Measurements from ENCODE around the gene ARHGAP30.
"Not testable (repeated sequence)": the region's sequence is repeated elsewhere in the genome, so short reads cannot be mapped to it uniquely, and the experiment has no call there.

ARHGAP30 gene

DNA sequence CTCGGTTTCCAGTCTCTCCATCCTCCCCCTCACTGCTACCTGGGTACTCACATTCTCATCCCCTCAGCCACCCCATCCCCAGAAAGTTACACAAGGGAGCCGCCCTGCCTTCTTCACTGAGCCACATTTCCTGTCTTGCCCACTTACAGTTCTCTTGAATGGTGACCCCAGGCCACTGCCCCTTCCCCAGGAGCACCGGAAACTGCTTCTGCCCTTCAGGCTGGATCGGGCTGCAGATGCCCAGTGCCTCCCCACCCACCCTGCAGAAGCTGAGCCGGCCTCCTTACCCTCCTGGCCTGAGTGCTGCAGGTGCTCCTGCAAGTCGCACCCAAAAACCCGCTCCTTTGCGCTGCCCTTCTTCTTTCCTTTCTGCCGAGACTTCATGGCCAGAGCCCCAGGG lies 450 bp downstream of the ARHGAP30 start:
- peak overlapping the region; percentile 85 for H3K27ac ChIP-seq (ENCODE audit: low read depth, low read length, poor library complexity, severe bottlenecking)

DNA sequence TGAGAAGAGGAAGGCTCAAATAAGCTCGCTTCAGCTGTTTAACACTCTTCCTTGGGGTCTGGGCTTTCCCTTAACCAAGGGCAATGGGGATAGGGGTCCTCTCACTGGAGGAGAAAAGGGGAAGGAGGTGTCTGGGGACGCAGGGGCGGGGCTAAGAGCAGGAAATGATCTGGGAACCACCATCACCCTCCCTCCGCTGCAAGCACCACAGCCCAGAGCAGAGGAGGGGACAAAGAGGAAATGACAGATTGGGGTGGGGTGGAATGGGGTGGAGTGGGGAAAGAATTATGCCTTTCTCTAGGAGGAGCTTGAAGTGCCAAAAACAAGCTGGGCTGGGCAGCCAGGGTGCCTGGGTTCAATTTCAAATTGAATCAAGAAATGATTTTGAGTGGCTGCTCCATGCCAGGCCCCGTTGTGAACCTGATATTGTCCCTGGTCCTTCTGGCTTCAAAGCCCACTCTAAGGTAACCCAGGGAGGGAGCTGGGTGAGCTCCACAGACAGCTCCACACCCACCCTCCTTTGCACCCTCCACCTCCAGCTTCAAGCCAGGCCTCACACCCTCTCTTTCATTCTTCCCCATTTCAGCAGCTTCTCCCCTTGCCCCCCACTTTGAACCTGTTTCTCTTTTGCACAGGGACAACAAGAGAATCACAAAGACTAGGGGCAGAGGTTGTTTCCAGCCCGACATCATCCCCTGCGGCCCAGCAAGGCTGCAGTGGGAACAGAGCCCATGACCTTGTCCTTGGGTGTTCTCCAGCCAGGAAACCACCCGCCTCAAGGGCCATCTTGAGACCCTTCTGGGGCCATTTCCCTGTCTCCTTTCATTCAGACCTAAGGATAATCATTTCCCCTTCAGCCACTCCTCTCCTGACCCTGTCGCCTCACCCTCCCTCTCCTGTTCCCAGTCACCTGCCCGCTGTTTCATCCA lies 1.1 kb downstream of the ARHGAP30 start:
- TF ChIP-seq, protein P1, sequence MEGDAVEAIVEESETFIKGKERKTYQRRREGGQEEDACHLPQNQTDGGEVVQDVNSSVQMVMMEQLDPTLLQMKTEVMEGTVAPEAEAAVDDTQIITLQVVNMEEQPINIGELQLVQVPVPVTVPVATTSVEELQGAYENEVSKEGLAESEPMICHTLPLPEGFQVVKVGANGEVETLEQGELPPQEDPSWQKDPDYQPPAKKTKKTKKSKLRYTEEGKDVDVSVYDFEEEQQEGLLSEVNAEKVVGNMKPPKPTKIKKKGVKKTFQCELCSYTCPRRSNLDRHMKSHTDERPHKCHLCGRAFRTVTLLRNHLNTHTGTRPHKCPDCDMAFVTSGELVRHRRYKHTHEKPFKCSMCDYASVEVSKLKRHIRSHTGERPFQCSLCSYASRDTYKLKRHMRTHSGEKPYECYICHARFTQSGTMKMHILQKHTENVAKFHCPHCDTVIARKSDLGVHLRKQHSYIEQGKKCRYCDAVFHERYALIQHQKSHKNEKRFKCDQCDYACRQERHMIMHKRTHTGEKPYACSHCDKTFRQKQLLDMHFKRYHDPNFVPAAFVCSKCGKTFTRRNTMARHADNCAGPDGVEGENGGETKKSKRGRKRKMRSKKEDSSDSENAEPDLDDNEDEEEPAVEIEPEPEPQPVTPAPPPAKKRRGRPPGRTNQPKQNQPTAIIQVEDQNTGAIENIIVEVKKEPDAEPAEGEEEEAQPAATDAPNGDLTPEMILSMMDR (IDR thresholded peaks at IDR 0.05; ENCODE audit: low read length) = no peak
- no peak for TF ChIP-seq EZH2 (IDR thresholded peaks at IDR 0.05; ENCODE audit: borderline replicate concordance, low read length)
- peaks cover 3% of the 10 kb centered on the region; the same call in 1 of the 2 replicates for H3K9me3 ChIP-seq (ENCODE audit: low read length)
- H3K9ac ChIP-seq (ENCODE audit: low read length) = peak overlapping the region; percentile 95
- H3F3A ChIP-seq (ENCODE audit: insufficient read depth, low read length) = no peaks in the 10 kb centered on the region
- H3K4me1 ChIP-seq (ENCODE audit: insufficient read depth, low read length, severe bottlenecking) = peaks cover 29% of the 10 kb centered on the region
- no peaks in the 10 kb centered on the region for H4K20me1 ChIP-seq (ENCODE audit: insufficient read depth, low read length)
- peak overlapping the region; percentile 85 for H3K27ac ChIP-seq (ENCODE audit: low read depth, low read length, poor library complexity, severe bottlenecking)
- H3K27me3 ChIP-seq (ENCODE audit: insufficient read depth, low read length) = no peaks in the 10 kb centered on the region
- 0 out of 2 replicates have a peak, but pooled peaks cover 16% of the 10 kb centered on the region for H3K79me2 ChIP-seq (ENCODE audit: insufficient read depth, low read length)
- no peaks in the 10 kb centered on the region for H3K9me2 ChIP-seq (ENCODE audit: low read depth, low read length)
- peak overlapping the region; percentile 83 for H3K4me3 ChIP-seq (ENCODE audit: low read depth, low read length, poor library complexity, severe bottlenecking)
- peak overlapping the region; percentile 88 for H3K4me2 ChIP-seq (ENCODE audit: low read length)
- peaks cover 5% of the 10 kb centered on the region; the same call in 1 of the 2 replicates for H3K36me3 ChIP-seq (ENCODE audit: insufficient read depth, low read length)
- no peak overlapping the region for H2AFZ ChIP-seq (ENCODE audit: low read length)

More for the DNA sequence above, 450 bp downstream of the ARHGAP30 start:
- no peaks in the 10 kb centered on the region for H3F3A ChIP-seq (ENCODE audit: insufficient read depth, low read length)
- no peak overlapping the region for H2AFZ ChIP-seq (ENCODE audit: low read length)
- H3K9ac ChIP-seq (ENCODE audit: low read length) = peak overlapping the region; percentile 95
- TF ChIP-seq, protein P1 (IDR thresholded peaks at IDR 0.05; ENCODE audit: low read length) = no peak
- TF ChIP-seq EZH2 (IDR thresholded peaks at IDR 0.05; ENCODE audit: borderline replicate concordance, low read length) = no peak
- H3K4me1 ChIP-seq (ENCODE audit: insufficient read depth, low read length, severe bottlenecking) = peaks cover 29% of the 10 kb centered on the region
- peaks cover 5% of the 10 kb centered on the region; the same call in 1 of the 2 replicates for H3K36me3 ChIP-seq (ENCODE audit: insufficient read depth, low read length)
- H3K9me2 ChIP-seq (ENCODE audit: low read depth, low read length) = no peaks in the 10 kb centered on the region
- no peaks in the 10 kb centered on the region for H3K27me3 ChIP-seq (ENCODE audit: insufficient read depth, low read length)
- H3K79me2 ChIP-seq (ENCODE audit: insufficient read depth, low read length) = 0 out of 2 replicates have a peak, but pooled peaks cover 16% of the 10 kb centered on the region
- peaks cover 3% of the 10 kb centered on the region; the same call in 1 of the 2 replicates for H3K9me3 ChIP-seq (ENCODE audit: low read length)
- peak overlapping the region; percentile 88 for H3K4me2 ChIP-seq (ENCODE audit: low read length)
- H4K20me1 ChIP-seq (ENCODE audit: insufficient read depth, low read length) = no peaks in the 10 kb centered on the region
- peak overlapping the region; percentile 83 for H3K4me3 ChIP-seq (ENCODE audit: low read depth, low read length, poor library complexity, severe bottlenecking)

DNA sequence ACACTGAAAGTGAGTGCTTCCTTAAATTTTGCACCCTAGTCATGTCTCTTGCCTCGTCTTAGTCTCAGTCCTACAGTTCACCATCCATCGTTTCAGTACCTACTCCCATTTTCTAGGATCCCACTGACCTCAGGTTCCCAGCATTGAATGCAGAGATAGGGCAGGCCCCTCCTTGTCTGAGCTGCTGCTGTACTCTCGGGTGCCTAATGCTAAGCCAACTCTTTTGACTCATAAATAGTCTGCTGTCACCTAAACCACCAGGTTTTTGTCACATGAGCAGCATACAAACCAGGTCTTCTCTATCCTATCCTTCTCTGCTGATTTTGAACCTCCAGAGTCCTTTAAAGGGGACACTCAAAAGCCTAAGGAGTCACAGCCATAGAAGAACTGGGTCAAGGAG lies 3.0 kb downstream of the ARHGAP30 start:
- TF ChIP-seq, protein P1 (IDR thresholded peaks at IDR 0.05; ENCODE audit: low read length) = no peak
- no peak for TF ChIP-seq EZH2 (IDR thresholded peaks at IDR 0.05; ENCODE audit: borderline replicate concordance, low read length)
- no peak overlapping the region for H2AFZ ChIP-seq (ENCODE audit: low read length)
- peaks cover 12% of the 10 kb centered on the region; the same call in 1 of the 2 replicates for H3K36me3 ChIP-seq (ENCODE audit: insufficient read depth, low read length)
- no peaks in the 10 kb centered on the region for H4K20me1 ChIP-seq (ENCODE audit: insufficient read depth, low read length)
- peak overlapping the region; percentile 49 for H3K27ac ChIP-seq (ENCODE audit: low read depth, low read length, poor library complexity, severe bottlenecking)
- H3K4me1 ChIP-seq (ENCODE audit: insufficient read depth, low read length, severe bottlenecking) = peaks cover 29% of the 10 kb centered on the region
- peaks cover 3% of the 10 kb centered on the region; the same call in 1 of the 2 replicates for H3K9me3 ChIP-seq (ENCODE audit: low read length)
- no peak overlapping the region for H3K9ac ChIP-seq (ENCODE audit: low read length)
- no peaks in the 10 kb centered on the region for H3F3A ChIP-seq (ENCODE audit: insufficient read depth, low read length)
- H3K4me3 ChIP-seq (ENCODE audit: low read depth, low read length, poor library complexity, severe bottlenecking) = no peak overlapping the region
- H3K27me3 ChIP-seq (ENCODE audit: insufficient read depth, low read length) = no peaks in the 10 kb centered on the region
- H3K9me2 ChIP-seq (ENCODE audit: low read depth, low read length) = no peaks in the 10 kb centered on the region
- H3K4me2 ChIP-seq (ENCODE audit: low read length) = peak overlapping the region; percentile 88
- 0 out of 2 replicates have a peak, but pooled peaks cover 16% of the 10 kb centered on the region for H3K79me2 ChIP-seq (ENCODE audit: insufficient read depth, low read length)

DNA sequence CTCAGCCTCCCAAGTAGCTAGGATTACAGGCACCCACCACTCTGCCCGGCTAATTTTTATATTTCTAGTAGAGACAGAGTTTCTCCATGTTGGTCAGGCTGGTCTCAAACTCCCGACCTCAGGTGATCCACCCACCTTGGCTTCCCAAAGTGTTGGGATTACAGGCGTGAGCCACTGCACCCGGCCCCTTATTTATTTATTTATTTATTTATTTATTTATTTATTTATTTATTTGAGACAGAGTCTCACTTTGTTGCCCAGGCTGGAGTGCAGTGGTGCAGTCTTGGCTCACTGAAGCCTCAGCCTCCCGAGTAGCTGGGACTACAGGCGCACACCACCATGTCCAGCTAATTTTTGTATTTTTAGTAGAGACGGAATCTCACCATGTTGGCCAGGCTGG lies 4.0 kb downstream of the ARHGAP30 start:
- not testable (repeated sequence) for H3F3A ChIP-seq (ENCODE audit: insufficient read depth, low read length); H4K20me1 ChIP-seq (ENCODE audit: insufficient read depth, low read length); H3K4me2 ChIP-seq (ENCODE audit: low read length); H3K27ac ChIP-seq (ENCODE audit: low read depth, low read length, poor library complexity, severe bottlenecking); H2AFZ ChIP-seq (ENCODE audit: low read length); H3K9me3 ChIP-seq (ENCODE audit: low read length); H3K27me3 ChIP-seq (ENCODE audit: insufficient read depth, low read length); H3K9ac ChIP-seq (ENCODE audit: low read length); H3K9me2 ChIP-seq (ENCODE audit: low read depth, low read length); H3K4me3 ChIP-seq (ENCODE audit: low read depth, low read length, poor library complexity, severe bottlenecking)
- H3K36me3 ChIP-seq (ENCODE audit: insufficient read depth, low read length) = peaks cover 12% of the 10 kb centered on the region; the same call in 1 of the 2 replicates
- H3K79me2 ChIP-seq (ENCODE audit: insufficient read depth, low read length) = 0 out of 2 replicates have a peak, but pooled peaks cover 16% of the 10 kb centered on the region
- H3K4me1 ChIP-seq (ENCODE audit: insufficient read depth, low read length, severe bottlenecking) = peaks cover 29% of the 10 kb centered on the region

DNA sequence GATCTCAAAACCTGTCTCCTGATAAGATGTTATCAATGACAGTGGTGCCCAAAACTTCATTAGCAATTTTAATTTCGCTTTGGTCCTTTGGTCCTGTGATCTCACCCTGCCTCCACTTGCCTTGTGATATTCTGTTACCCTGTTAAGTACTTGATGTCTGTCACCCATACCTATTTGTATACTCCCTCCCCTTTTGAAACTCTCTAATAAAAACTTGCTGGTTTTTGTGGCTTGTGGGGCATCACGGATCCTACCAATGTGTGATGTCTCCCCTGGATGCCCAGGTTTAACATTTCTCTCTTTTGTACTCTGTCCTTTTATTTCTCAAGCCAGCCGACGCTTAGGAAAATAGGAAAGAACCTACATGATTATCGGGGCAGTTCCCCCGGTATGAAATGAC lies 5.8 kb downstream of the ARHGAP30 start:
- not testable (repeated sequence) for H4K20me1 ChIP-seq (ENCODE audit: insufficient read depth, low read length); H3F3A ChIP-seq (ENCODE audit: insufficient read depth, low read length); H3K4me3 ChIP-seq (ENCODE audit: low read depth, low read length, poor library complexity, severe bottlenecking); H3K9me3 ChIP-seq (ENCODE audit: low read length); H3K9me2 ChIP-seq (ENCODE audit: low read depth, low read length); H3K27me3 ChIP-seq (ENCODE audit: insufficient read depth, low read length); H3K27ac ChIP-seq (ENCODE audit: low read depth, low read length, poor library complexity, severe bottlenecking); H2AFZ ChIP-seq (ENCODE audit: low read length); H3K9ac ChIP-seq (ENCODE audit: low read length); H3K4me2 ChIP-seq (ENCODE audit: low read length)
- peaks cover 24% of the 10 kb centered on the region for H3K4me1 ChIP-seq (ENCODE audit: insufficient read depth, low read length, severe bottlenecking)
- H3K79me2 ChIP-seq (ENCODE audit: insufficient read depth, low read length) = 0 out of 2 replicates have a peak, but pooled peaks cover 13% of the 10 kb centered on the region
- peaks cover 22% of the 10 kb centered on the region for H3K36me3 ChIP-seq (ENCODE audit: insufficient read depth, low read length)

Data from OCI-LY1 (cell line).